K562 (cell line): ENCODE results near the gene TXNRD2. TPM values are rescaled to one million over a fixed set of nuclear protein-coding genes. Genes with fewer than 3 reads are reported as not detected.

Experiments used
- CBX3 ChIP-seq, 2 experiments: IDR thresholded peaks; 1 replicate in 1 of 2; 2 replicates in 1 of 2; pipeline ENCODE4 v1.6.1; 2012; ENCODE audit warnings: inconsistent platforms in 2 of 2, low read length in 2 of 2, borderline replicate concordance in 1 of 2, control low read depth in 1 of 2
- CREBBP ChIP-seq: IDR thresholded peaks from one replicate; pipeline ENCODE4 v1.6.1; 2012; ENCODE audit warnings: low read depth, mild to moderate bottlenecking, control low read depth, inconsistent platforms, low read length
- FOXK2 ChIP-seq, 2 experiments: fragments of 450-650 bp; IDR thresholded peaks in 1 of 2; conservative IDR thresholded peaks in 1 of 2; 2 replicates each; pipeline ENCODE4 v1.6.1; 2016; ENCODE audit warnings: low read depth in 2 of 2, mild to moderate bottlenecking in 1 of 2
- GTF2F1 ChIP-seq: IDR thresholded peaks from 2 replicates; pipeline ENCODE4 v1.6.1; 2011; ENCODE audit warnings: low read depth, low read length, improper control_type of control experiment
- KDM5B ChIP-seq: fragments of 200-600 bp; sonication (generic); IDR thresholded peaks from 2 replicates; pipeline ENCODE4 v1.6.1; 2012; ENCODE audit warnings: low read depth, mild to moderate bottlenecking, moderate library complexity, low read length, control low read depth, inconsistent platforms; ENCODE audit not compliant: insufficient replicate concordance
- MYBL2 ChIP-seq, 2 experiments: fragments of 450-650 bp in 1 of 2; sonication (generic) in 1 of 2; formaldehyde crosslinking in 1 of 2; IDR thresholded peaks; 2 replicates each; pipeline versions ENCODE4 v1.6.1 to v1.8.1; 2017 to 2022; ENCODE audit warnings: borderline replicate concordance in 1 of 2, inconsistent platforms in 1 of 2, low read depth in 1 of 2, mild to moderate bottlenecking in 1 of 2, missing genetic modification reagents in 1 of 2, moderate library complexity in 1 of 2
- SMARCC2 ChIP-seq: fragments of 450-650 bp; IDR thresholded peaks from 2 replicates; pipeline ENCODE4 v1.6.1; 2017; ENCODE audit warnings: antibody characterized with exemption, moderate library complexity, mild to moderate bottlenecking, low read depth
- TAF15 ChIP-seq: fragments of 200-400 bp; formaldehyde crosslinking; IDR thresholded peaks from 2 replicates; pipeline ENCODE4 v1.6.1; 2017; ENCODE audit warnings: mild to moderate bottlenecking, low read depth, low read length, moderate library complexity
- polyA plus RNA-seq, 8 experiments: library from polyadenylated mRNA; depleted of rRNA in 4 of 8; stranded (reverse) in 5 of 8; unstranded in 3 of 8; fragments of >200 nt; fragmentation: Nextera tagmentation in 2 of 8; fragmentation: Illumina TruSeq in 1 of 8; extraction: Ambion mirVana in 2 of 8; extraction: Trizol in 1 of 8; gene quantifications; 2 replicates each; pipeline versions ENCODE4 v1.2.1 to v1.2.3, GENCODE V29; 2011 to 2014; ENCODE audit warnings: inconsistent platforms in 1 of 8, missing spikeins in 1 of 8
- total RNA-seq, 7 experiments: library from RNA; depleted of rRNA in 6 of 7; stranded (reverse); fragments of >200 nt in 6 of 7; fragmentation: Illumina TruSeq in 2 of 7; extraction: Trizol in 2 of 7; gene quantifications; 2 replicates each; pipeline versions ENCODE4 v1.2.1 to v1.2.3, GENCODE V29; 2011 to 2021; ENCODE audit warnings: low replicate concordance in 1 of 7
- TF ChIP-seq, protein P1 (sequence below), 2 experiments: fragments of 450-650 bp in 1 of 2; sonication (generic) in 1 of 2; formaldehyde crosslinking in 1 of 2; IDR thresholded peaks in 1 of 2; conservative IDR thresholded peaks in 1 of 2; 2 replicates each; pipeline versions ENCODE4 v1.6.1 to v1.8.1; 2016 to 2023; ENCODE audit warnings: mild to moderate bottlenecking in 2 of 2, moderate library complexity in 2 of 2, inconsistent platforms in 1 of 2, missing genetic modification reagents in 1 of 2
- TF ChIP-seq, protein P2 (sequence below), 2 experiments: fragments of 450-650 bp; IDR thresholded peaks; 2 replicates each; pipeline ENCODE4 v1.6.1; 2016; ENCODE audit warnings: mild to moderate bottlenecking in 2 of 2, borderline replicate concordance in 1 of 2, low read depth in 1 of 2, moderate library complexity in 1 of 2
- TF ChIP-seq, protein P3 (sequence below), 2 experiments: fragments of 450-650 bp; IDR thresholded peaks; 2 replicates each; pipeline ENCODE4 v1.6.1; 2016
- TF ChIP-seq, protein P4 (sequence below): conservative IDR thresholded peaks from 2 replicates; pipeline ENCODE4 v1.6.1; 2011; ENCODE audit warnings: low read depth, mild to moderate bottlenecking, low read length; ENCODE audit not compliant: control insufficient read depth

Gene TXNRD2
- total and polyA plus RNA-seq, 9 of the 15 experiments (the other 6 are each of a cell fraction or from before 2014, with no cell fraction given): 3.3 to 80.2 (median 49.4) TPM

DNA sequence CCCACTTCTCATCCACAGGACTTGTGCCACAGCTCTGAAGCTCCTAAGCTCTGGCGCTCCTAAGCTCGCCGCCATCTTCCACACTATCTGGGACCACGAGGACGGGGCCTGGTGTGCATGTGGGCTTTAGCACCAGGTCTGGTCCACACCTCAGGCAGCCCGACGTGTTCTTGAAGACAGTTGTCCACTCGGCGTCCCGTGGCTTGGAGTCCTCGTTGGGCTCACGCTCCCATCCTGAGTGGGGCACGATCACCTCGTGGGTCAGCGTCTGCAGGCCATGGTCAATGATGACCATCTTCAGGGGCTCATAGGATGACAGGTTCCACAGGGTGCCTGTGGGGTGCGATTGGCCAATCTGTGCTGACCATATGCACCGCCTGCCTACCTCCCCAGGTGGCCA lies 37.1 kb upstream of the TXNRD2 start (continued):
- TF ChIP-seq FOXK2 (conservative IDR thresholded peaks at IDR 0.05 in 1 of 2, IDR thresholded peaks at IDR 0.05 in 1 of 2; ENCODE audit: low read depth in 2 of 2) (no peak), GTF2F1 (no peak), SMARCC2 (no peak), KDM5B (peak; percentile 36), CBX3 (IDR thresholded peaks at IDR 0.05; ENCODE audit: borderline replicate concordance in 1 of 2, low read length in 2 of 2) (peak in 1 of 2 experiments; percentile 87; a peak in 1 of 3 replicates), TAF15 (no peak), CREBBP (no peak), MYBL2 (IDR thresholded peaks at IDR 0.05; ENCODE audit: low read depth) (no peak), MYBL2 (CRISPR knock-in tag; IDR thresholded peaks at IDR 0.05; ENCODE audit: borderline replicate concordance) (no peak)
- TF ChIP-seq, protein P1, sequence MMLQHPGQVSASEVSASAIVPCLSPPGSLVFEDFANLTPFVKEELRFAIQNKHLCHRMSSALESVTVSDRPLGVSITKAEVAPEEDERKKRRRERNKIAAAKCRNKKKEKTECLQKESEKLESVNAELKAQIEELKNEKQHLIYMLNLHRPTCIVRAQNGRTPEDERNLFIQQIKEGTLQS (IDR thresholded peaks at IDR 0.05): no peak
- TF ChIP-seq, protein P1 (CRISPR knock-in tag; conservative IDR thresholded peaks at IDR 0.05): no peak
- TF ChIP-seq, protein P2, sequence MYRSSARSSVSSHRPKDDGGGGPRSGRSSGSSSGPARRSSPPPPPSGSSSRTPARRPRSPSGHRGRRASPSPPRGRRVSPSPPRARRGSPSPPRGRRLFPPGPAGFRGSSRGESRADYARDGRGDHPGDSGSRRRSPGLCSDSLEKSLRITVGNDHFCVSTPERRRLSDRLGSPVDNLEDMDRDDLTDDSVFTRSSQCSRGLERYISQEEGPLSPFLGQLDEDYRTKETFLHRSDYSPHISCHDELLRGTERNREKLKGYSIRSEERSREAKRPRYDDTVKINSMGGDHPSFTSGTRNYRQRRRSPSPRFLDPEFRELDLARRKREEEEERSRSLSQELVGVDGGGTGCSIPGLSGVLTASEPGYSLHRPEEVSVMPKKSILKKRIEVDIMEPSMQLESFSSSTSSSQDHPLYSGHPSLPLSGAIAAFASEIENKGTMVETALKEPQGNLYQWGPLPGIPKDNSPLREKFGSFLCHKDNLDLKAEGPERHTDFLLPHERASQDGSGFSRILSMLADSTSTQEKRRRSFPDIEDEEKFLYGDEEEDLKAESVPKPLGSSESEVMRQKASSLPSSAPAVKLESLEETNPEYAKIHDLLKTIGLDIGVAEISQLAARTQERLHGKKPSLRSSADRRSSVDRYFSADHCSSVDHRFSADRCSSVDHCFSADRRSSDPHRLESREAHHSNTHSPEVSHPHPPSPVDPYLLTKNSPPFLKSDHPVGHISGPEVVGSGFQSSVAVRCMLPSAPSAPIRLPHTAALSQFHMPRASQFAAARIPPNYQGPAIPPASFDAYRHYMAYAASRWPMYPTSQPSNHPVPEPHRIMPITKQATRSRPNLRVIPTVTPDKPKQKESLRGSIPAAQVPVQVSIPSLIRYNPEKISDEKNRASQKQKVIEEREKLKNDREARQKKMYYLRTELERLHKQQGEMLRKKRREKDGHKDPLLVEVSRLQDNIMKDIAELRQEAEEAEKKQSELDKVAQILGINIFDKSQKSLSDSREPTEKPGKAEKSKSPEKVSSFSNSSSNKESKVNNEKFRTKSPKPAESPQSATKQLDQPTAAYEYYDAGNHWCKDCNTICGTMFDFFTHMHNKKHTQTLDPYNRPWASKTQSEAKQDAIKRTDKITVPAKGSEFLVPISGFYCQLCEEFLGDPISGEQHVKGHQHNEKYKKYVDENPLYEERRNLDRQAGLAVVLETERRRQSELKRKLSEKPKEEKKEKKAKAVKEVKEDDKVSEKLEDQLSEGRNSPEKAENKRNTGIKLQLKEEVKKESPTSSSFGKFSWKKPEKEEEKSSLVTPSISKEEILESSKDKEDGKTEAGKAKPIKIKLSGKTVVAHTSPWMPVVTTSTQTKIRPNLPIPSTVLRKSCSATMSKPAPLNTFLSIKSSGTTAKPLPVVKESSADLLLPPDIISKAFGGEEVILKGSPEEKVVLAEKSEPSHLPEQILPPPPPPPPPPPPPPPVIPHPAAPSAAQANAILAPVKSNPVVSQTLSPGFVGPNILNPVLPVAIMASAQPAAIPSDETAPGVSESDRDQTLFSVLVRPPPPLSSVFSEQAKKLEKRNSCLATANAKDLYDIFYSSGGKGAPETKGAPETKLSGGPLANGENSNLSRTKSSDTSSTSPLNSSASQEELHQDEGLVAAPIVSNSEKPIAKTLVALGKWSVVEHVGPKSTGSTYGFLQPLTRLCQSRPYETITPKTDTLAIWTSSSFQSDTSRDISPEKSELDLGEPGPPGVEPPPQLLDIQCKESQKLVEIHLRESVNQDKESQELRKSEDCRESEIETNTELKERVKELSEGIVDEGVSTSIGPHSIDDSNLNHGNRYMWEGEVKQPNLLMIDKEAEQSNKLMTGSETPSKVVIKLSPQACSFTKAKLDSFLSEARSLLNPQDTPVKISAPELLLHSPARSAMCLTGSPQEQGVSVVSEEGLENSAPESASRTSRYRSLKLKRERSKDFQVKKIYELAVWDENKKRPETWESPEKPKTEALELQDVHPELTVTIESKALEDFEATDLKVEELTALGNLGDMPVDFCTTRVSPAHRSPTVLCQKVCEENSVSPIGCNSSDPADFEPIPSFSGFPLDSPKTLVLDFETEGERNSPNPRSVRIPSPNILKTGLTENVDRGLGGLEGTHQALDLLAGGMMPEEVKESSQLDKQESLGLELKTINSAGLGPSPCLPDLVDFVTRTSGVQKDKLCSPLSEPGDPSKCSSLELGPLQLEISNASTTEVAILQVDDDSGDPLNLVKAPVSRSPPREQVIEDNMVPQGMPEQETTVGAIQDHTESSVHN (IDR thresholded peaks at IDR 0.05; ENCODE audit: borderline replicate concordance in 1 of 2, low read depth in 1 of 2): no peak
- TF ChIP-seq, protein P3, sequence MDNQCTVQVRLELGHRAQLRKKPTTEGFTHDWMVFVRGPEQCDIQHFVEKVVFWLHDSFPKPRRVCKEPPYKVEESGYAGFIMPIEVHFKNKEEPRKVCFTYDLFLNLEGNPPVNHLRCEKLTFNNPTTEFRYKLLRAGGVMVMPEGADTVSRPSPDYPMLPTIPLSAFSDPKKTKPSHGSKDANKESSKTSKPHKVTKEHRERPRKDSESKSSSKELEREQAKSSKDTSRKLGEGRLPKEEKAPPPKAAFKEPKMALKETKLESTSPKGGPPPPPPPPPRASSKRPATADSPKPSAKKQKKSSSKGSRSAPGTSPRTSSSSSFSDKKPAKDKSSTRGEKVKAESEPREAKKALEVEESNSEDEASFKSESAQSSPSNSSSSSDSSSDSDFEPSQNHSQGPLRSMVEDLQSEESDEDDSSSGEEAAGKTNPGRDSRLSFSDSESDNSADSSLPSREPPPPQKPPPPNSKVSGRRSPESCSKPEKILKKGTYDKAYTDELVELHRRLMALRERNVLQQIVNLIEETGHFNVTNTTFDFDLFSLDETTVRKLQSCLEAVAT (IDR thresholded peaks at IDR 0.05): no peak
- TF ChIP-seq, protein P4, sequence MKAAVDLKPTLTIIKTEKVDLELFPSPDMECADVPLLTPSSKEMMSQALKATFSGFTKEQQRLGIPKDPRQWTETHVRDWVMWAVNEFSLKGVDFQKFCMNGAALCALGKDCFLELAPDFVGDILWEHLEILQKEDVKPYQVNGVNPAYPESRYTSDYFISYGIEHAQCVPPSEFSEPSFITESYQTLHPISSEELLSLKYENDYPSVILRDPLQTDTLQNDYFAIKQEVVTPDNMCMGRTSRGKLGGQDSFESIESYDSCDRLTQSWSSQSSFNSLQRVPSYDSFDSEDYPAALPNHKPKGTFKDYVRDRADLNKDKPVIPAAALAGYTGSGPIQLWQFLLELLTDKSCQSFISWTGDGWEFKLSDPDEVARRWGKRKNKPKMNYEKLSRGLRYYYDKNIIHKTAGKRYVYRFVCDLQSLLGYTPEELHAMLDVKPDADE: 0 out of 2 replicates have a peak, but pooled peaks have one; percentile 33
